Measurements from ENCODE around the gene GNAI2.
"Not testable (repeated sequence)": the region's sequence is repeated elsewhere in the genome, so short reads cannot be mapped to it uniquely, and the experiment has no call there.

GNAI2 gene

DNA sequence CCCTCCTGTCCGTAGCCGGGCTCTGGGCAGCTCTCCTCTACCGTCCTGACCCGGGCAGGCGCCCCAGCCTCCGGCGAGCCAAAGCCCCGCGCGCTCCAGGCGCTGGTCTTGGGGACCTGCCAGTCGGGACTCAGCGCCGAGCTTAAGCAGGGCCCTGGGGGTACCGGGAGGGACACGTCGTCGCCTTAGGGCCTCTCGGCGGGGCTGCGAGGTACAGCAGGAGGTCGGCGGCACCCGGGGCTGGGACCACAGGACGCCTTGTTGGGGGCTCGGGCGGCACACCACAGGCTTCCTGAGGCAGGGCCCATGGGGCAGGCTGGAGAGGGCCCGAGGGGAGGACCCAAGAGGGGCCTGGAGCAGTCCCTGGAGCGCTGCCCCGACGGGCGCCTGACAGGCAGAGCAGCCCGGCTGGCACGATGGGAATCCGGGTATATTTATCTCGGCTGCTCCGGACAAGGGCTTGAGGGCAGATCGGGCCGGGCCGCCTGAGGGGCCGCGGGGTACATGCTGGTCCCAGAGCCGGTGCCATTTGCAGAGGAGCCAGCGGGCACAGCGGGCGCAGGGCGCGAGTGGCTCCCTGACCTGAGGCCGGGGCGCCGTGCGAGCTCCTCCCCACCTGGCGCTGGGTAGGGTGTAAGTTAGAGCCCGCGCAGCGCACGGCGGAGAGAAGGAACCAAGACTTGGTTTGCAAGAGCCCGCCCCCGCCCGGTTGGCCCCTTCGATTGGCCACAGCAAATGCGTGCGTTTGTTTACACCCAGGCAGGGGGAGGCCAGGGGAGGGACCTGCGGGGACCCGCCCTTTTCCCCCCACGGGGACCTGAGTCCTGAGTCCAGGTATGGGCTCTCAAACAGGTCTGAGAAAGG, 30.4 kb upstream of the GNAI2 start:
- peak; percentile 35 for DNase-seq

DNA sequence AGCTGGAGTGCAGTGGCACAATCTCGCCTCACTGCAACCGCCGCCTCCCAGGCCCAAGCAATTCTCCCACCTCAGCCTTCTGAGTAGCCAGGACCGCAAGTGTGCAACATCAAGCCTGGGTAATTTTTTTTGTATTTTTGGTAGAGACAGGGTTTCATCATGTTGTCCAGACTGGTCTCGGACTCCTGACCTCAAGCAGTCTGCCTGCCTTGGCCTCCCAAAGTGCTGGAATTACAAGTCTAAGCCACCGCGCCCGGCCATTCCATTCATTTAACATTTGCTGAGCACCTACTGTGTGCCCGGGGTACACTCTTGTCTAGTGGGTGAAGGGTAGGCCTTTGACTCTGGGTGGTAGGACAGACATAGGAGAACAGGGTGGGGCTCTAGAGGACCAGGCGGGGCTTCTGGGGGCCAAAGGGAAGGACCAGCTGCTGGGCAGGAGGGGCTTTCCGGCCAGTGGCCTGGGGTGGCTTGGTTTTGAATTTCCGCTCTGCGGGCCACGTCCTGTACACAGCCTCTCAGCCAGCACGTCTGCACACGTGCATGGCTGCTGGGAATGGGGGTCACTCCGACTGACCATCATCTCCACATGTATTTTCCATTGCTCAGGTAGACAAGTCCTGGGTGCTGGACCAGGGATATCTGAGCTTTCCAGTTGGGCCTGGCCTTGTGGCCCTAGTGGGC, 28.5 kb upstream of the GNAI2 start:
- DNase-seq = no peak

DNA sequence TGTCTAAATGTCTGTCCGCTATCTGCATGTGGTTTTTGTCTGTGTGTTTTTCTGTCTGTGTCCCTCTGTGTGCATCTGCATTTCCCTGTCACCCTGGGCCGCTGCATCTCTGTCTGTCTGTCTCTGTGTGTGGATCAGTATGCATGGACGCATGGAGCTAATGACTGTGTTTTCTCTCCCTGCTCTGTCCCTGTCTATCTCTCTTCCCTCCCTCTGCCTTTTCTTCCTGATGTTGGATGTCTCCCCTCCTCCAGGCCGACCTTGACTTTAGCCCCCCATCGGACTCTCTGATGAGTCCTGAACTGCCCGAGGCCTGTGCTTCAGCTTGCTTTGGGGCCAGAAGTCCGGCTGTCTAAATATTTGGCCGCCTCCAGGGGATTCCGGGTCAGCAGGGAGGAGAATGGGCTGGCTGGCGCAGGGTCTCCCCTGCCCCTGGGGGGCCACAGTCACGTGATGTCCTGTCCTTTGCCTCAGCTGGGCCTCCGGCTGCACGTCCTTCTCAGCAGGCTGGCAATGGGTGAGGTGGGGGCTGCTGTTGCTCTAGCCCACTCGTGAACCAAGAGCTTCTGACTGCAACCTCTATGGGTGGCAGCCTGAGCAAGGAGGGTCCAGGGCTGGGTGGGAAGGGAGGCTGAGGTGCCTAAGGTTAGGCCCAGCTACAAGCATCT, 27.2 kb upstream of the GNAI2 start:
- no peak for DNase-seq

DNA sequence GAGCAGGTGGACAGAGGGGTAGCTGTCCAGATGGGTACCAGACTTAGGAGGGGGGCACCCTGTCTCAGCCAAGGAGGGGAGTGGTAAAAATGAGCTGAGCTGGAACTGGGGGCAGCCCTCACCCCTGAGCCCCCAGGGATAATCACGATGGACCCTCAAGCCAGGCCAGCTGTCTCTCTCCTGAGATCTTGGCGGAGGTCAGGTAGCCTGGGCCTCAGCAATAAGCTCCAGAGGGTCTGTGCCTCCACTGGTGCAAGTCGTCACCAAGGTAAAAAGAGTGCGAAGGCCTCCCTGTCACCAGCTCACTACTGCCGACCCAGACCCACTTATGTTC, 25.9 kb upstream of the GNAI2 start:
- no peak for DNase-seq

DNA sequence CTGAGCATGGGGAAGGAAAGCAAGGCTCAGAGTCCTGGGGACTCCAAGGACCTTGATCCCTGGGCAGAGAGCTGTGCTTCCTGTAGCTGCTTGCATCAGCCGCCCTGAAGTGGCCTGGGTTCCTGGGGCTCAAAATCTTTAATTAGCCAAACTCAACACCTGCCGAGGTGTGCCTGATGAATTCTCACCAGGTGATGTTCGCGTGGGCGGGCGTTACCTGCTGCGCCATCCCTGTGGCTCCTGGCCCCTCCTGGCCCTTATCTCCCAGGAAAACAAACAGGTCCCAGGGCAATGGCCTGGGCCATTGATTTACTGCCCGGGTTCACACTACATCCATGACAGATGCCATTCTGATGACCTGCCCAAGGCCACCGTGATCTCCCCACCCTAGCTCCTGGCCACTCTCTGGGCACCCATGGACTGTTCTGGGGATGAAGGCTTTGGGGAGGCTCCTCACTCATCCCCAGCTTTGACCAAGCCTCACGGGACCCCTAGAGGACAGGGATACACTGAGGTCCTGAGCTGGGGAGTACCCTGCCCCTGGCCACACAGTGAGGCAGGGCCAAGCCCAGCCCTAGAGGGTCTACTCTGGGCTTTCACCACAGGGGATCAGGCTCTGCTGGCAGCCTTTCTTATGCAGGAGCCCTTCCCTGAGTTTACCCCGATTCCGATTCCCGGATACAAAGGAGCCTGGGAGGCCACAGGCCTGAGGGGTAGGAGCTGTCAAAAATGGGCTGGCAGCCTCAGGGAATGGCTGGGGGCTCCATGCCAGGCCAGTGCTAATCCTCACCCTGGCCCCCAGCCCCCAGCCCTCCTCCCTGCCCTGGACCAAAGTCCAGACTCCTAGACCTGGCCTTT, 25.3 kb upstream of the GNAI2 start:
- no peak for DNase-seq

DNA sequence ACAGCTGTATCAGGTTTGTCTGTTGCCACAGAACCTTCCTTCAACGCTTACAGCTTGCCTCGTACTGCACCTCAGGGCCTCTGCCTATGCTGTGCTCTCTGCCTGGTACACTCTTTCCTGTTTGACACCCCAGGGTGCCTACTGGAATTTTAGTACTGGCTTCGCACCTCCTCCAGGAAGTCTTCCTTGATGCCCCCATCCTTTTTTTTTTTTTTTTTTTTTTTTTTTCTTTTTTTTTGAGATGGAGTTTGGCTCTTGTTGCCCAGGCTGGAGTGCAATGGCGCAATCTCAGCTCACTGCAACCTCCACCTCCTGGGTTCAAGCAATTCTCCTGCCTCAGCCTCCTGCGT, 24.7 kb upstream of the GNAI2 start:
- not testable (repeated sequence) for DNase-seq

DNA sequence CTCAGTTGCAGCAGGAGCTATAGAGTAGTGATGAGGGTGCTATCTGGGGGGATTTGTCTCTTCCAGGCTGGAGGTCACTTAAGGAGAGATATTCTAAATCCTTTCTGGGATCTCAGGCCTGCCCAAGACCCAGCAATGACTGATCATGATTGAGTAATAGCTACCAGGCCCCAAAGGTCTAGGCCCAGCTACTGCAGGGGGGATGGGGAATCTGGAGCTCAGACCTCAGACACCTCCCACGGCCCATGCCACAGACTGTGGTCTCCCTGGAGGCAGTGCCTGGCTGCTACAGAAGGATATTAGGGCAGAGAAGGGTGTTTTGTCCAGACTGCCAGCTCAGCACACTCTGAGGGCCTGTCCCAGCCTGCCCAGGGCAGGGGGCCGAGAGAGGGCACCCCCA, 24.1 kb upstream of the GNAI2 start:
- DNase-seq = peak; percentile 37

DNA sequence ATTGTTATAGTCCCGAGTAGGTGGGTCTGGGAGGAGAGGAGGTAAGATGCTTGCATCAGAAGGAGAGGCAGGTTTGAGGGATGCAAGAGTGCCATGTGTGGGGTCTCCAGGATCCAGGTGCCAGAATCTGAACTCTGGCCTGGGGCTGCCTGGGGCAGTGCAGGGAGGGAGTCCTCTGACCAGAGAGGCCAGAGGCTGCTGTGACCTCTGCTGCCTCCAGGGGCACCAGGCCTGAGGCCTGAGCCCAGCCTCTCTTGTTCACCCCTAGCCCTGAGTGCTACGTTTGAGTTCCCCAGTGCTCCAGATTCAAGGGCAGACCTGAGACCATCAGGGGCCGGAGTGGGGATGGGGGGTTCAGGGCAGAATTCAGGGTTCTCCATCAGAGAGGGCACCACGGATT, 23.5 kb upstream of the GNAI2 start:
- DNase-seq = no peak

DNA sequence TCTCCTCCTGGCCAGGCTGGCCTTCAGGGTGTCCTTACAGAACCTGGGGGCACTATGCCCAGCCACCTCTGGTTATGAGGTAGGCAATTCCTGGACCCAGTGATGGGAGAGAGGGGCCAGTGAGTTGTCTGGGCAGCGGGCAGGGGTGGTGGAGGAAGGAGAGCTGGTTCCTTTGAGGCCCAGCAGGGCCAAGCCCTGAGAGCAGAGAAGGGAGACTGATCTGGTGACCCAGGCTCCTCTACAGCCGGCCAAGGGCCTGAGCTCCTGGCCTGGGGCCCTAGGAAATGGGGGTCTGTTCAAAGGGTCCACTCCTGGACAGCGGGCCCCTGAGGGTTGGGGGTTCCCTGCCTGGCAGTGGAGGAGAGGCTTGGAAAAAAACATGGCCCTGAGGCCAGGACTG, 23.0 kb upstream of the GNAI2 start:
- DNase-seq = no peak

DNA sequence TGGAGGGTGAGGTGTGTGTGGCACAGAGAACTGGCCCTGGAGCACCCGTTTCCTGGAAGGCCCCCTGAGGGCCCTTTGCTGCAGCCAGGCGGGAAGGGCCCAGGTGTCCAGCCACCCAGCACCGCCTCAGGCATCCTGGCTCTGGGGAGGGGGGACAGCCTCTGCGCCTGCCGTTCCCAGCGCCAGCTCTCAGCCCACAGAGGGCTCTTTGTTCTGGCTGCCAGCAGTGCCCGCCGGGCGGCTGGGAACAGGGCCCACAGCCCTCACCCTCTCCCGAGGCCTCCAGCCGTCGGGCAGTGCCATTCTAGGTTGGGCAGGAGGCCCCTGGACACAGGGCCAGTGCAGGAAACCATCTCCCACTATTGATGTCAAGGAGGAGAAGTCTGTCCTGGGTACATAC, 22.6 kb upstream of the GNAI2 start:
- no peak for DNase-seq

DNA sequence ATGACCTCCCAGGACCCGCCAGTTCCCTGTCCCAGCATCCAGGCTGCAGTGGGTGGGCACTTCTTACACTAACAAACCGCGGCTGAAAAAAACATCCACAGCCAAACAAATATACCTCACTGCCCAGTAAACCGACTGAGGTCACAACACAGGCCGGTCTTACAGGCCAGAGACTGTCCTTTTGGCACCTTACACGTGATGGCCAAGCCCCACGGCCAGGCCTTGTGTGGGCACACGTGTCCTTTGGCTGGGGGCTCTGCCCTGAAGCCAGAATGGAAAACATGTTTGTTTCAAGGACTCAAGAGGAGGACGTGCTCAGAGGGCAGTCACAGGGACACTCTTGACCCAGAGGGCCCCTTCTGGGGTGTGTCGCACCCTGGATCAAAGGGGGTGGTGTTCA, 21.2 kb upstream of the GNAI2 start:
- no peak for DNase-seq

DNA sequence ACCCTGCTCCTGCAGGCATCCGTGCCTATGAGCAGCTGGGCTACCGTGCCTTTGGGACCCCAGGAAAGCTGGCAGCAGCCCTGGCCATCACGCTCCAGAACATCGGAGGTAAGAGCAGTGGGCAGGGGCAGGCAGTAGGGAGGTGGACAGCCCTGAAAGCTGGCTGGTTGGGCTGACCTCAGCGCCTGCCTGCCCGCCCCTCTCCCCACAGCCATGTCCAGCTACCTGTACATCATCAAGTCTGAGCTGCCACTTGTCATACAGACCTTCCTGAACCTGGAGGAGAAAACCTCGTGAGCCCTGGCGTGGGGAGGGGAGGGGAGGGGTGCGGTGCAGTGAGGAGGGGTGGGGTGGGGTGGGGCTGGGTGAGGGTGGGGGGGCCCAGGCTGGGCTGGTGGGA, 20.5 kb upstream of the GNAI2 start:
- no peak for DNase-seq

DNA sequence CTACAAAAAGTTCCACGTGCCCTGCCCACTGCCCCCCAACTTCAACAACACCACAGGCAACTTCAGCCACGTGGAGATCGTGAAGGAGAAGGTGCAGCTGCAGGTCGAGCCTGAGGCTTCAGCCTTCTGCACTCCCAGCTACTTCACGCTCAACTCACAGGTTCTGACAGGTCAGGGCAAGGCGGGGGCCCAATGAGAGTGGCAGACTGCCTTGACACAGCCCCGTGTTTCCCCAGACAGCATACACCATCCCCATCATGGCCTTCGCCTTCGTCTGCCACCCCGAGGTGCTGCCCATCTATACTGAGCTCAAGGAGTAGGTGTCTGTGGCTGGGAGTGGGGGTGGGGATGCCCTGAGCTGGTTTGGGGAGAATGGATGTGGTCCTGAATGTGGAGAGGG, 18.3 kb upstream of the GNAI2 start:
- no peak for DNase-seq

DNA sequence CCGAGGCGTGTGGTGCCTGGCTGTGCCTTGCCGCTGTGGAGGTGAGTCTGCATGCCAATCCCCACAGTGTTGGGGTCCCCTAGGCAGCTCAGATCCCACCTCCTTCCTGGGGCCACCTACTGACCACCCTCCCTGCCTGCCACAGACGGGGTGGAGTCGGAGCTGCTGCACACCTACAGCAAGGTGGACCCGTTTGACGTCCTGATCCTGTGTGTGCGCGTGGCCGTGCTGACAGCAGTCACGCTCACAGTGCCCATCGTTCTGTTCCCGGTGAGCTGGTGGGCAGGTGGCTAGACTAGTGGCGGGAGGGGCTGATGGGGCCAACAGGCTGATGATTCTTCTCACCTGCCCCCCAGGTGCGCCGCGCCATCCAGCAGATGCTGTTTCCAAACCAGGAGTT, 17.6 kb upstream of the GNAI2 start:
- DNase-seq = no peak

DNA sequence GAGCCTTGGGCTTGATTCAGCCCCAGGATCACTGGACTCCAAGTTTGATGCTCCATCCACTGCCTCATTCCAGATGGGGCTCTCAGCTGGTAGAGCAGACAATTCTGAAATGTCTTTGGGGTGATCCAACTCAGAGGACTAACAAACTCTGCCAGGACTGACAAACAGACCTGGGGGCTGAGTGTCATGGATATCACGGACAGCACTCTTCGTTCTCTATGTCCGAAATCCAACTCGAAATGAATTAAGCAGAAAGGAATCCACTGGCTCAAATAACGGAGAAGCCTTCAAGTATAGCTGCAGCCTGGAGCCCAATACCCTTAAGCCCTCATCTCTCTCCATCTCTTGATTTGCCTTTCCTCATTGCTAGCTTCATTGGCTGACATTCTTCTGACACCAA, 16.7 kb upstream of the GNAI2 start:
- DNase-seq = no peak

DNA sequence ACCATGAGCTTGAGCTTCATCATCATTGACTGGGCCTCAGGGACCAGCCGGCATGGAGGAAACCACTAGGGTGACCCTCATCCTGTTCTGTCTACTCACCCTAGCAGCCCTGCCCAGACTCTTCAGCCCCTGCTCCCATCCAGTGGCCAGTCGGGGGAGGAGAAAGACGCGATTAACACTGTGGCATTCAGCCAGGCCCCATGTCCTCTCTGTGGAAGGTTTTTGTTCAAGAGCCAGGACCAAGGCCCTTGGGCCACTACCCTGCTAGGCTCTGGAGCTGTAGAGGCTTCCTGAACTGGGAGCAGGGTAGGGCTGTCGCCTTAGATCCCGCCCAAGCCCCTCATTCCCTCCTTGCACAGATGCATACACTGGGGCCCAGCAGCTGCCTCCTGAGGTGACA, 15.9 kb upstream of the GNAI2 start:
- DNase-seq = no peak

DNA sequence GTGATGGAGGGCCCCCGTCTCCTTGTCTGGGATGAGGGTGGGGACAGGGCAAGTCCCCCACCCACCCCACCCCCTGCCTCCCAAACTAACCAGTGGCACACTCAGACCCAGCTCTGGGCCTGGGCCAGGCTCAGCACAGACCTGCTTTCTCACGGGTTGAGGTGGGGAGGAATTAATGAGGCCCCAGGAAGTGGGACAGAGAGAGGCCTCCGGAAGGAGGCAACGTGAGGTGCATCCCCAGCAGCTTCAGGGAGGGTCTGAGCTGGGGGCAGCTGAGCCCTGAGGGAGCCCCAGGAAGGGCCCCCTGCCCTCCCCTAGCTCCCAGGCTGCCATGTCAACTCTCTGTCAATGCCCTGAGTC, 15.0 kb upstream of the GNAI2 start:
- peak; percentile 17 for DNase-seq

DNA sequence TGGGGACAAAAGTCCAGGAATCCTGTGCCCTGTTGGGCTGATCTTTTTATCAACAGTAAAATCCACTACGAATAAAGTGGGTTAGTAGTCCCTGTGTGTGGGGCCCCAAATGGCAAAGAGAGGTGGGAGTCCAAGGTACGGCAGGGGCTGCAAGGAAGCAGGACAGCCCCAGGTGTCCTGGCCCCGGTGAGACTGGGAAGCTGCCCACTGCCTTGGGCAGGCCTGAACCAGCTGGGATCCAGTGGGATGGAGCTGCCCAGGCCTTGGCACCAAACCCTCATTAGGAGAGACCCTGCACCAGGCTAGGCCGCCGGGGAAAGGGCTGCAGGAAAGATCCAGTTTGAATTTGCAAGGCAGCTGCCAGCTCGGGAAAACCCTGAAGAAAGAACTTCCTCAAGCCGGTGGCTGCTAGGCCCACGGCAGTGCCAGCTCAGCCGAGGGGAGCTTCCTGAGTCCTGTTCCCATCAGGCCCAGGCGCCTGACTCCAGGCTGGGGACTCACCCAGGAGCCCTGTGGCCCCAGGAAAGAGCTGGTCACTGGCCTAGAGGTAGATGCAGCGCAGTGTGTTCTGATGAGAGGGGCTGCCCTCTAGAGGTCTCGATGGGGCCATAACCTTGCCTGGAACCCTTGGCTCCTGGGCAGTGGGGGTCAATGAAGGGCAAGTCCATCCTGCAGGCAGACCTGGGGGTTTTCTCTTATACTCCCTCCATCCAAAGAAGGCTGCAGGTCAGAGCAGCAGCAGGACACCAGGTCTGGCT, 14.4 kb upstream of the GNAI2 start:
- no peak for DNase-seq

DNA sequence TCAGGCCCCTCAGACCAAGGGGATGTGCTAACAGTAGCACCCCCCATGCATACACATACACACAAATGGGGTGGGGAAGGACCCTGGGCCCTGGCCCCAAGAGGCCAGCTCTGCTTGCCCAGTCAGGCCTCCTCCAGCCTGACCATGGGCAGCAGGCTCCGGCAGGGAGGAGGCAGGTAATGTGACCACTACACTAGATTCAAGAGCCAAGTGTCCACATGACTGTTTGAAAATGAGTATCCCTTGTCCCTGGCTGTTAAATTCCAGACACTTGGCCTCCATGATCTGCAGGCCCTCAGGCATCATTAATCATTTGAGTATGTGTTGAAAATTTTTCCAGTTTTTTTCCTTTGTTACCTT, 13.9 kb upstream of the GNAI2 start:
- no peak for DNase-seq

DNA sequence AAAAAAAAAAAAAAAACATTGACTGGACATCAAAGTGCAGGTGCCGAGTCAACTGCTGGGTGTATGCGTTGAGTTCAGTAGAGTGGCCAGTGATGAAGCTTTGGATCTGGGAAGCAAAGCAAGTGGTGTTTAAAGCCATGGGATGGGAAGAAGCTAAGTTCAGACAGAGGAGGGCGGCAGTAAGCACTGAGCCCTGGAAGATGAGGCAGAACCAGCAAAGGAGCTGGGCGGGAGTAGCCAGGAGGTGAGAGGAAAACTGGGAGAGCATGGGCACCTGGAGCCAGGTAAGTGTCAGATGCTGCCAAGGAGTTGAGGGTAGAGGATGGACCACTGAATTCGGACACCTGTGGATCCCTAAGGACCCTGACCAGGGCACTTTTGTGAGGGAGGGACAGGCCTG, 11.4 kb upstream of the GNAI2 start:
- no peak for DNase-seq

DNA sequence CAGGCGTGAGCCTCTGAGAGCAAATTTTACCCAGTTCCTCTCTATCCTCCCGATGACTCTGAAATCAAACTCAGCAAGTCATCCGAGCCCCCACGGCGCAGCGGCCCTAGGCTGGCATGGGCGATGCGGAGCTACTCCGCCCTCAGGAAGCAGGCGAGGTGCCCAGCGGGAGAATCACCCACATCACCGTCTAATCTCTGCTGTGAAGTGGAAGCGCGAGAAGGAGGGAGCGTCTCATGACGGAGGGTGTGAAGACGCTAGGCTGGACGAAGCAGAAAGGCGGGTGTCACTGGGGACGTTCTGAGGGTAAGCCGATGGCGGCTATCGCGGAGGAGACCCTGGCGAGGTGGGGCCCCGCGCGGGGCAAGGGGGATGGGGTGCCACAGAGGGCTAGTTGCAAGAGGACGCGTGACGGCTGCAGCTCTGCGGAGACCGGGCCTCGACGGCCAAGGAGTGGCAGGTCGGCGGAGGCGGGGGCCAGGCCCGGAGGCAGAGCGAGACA, 9.1 kb upstream of the GNAI2 start:
- peak; percentile 66 for DNase-seq

DNA sequence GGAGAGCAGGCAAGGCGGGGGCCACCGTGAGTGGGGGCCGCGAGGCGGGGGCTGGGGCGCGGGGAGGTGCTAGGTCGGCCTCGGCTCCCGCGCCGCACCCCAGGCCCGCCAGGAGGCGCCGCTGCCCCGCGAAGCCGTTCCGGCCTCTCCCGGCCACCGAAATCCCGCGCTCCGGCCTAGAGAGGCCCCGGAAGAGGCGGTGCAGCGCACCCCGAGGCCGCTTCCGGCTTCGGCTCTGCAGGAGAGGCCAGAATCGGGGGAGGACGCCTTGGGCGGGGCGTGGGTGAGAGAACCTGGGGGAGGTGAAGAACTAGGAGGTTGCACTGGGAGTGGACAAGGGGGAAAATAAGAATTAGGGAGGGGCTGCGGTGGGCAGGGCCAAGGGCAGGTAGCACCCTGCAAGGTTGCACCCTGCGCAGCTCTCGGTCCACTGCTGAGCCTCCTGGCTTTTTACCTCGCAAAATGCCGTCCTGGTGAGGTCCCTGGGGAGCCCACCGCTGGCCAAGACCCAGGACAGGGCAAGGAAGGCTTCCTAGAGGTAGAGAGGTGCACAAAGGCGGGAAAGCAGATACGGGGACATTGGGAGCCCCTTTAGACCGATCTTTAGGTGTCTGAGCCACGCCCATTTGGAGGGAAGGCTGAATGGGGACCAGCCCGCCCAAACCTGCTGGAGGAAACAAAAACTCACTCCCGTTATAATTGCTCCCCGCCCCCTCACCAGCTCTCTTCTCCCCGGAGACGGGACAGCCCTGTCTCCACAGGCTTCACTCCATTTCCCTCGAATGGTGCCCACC, 8.4 kb upstream of the GNAI2 start:
- peak; percentile 96 for DNase-seq

Measured in activated CD4-positive, alpha-beta T cell treated with anti-CD3 and anti-CD28 coated beads, Interleukin-2, Interleukin-6, amounts not matched to agents 100 ng/mL and 50 ng/mL, durations not matched to agents 16 hours and 8 hours (primary cell).